Tibial artery (tissue), 4 donors: ENCODE results near the gene NEGR1.

ENCODE experiments used
- DNase-seq, 2 donors: peaks; one replicate each; pipeline ENCODE4 v3.0.0-alpha.2; 2019
- H3K27ac ChIP-seq, 2 donors: fragments of 200-600 bp; sonication (generic) in 1 of 2; 1 replicate in 1 of 2; 2 replicates in 1 of 2; pipeline ENCODE4 v1.5.1; 2018 to 2019; ENCODE audit warnings: mild to moderate bottlenecking in 1 of 2
- H3K27me3 ChIP-seq, 2 donors: fragments of 200-600 bp; sonication (generic) in 1 of 2; one replicate each; pipeline versions ENCODE4 v1.5.1 to v1.6.0; 2016 to 2019
- H3K36me3 ChIP-seq, 3 donors: fragments of 200-600 bp; sonication (generic) in 2 of 3; one replicate each; pipeline ENCODE4 v1.5.1; 2016 to 2019; ENCODE audit warnings: mild to moderate bottlenecking in 2 of 3
- H3K4me1 ChIP-seq, 4 donors: fragments of 200-600 bp; sonication (generic) in 2 of 4; 1 replicate in 3 of 4; 2 replicates in 1 of 4; pipeline ENCODE4 v1.5.1; 2016 to 2019
- H3K4me3 ChIP-seq, 2 donors: fragments of 200-600 bp; sonication (generic) in 1 of 2; 1 replicate in 1 of 2; 2 replicates in 1 of 2; pipeline ENCODE4 v1.5.1; 2018 to 2019; ENCODE audit warnings: mild to moderate bottlenecking in 2 of 2
- H3K9me3 ChIP-seq, 3 donors: fragments of 200-600 bp; sonication (generic) in 1 of 3; one replicate each; pipeline ENCODE4 v1.5.1; 2016 to 2019
- CTCF ChIP-seq, 2 experiments: fragments of 200-600 bp in 1 of 2; fragments of 450-650 bp in 1 of 2; IDR thresholded peaks; one replicate each; pipeline ENCODE4 v1.5.1; 2017 to 2019; ENCODE audit warnings: antibody characterized with exemption in 2 of 2, mild to moderate bottlenecking in 1 of 2, moderate library complexity in 1 of 2
- intact Hi-C: fragments of 100-400 bp; cut with DNase I; formaldehyde crosslinking; loops from one replicate; pipeline ENCODE4 v1.15.0; 2023; ENCODE audit warnings: low total_unique reads

Gene NEGR1

DNA sequence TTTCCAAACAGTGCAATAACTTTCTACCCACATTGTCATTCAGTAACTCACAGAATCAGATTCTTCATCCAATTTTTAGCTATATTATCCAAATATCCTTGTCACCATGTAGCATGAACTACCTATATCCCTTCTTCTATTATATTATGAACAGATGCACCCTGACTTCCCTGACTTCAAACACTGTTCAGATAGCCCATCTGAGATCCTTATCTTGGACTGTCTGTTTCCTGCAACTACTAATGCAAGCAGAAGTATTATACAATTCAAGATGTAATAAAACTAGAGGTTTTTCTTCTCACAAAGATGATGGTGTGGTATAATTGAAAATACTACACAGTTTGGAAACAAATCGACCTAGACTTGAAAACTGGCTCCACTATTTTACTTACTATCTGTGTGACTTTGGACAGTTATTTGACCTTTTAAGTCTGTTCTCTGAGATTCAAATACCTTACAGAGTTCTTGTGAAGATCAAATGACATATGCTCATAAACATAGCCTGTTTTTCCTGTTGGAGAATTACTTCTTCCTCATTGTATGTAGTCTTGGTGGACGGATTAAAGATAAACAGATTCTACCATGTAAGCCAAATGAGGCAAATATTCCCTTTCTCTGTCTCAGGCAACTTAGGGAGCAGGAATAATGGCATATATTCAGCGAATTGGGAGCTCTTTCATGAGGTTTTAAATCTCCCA lies 793.6 kb downstream of the NEGR1 start:
- intact Hi-C loops, result no loop called here
- Histone ChIP-seq H3K27me3 (no peaks in the 10 kb centered on the region), H3K4me3 (no peak overlapping the region), H3K4me1 (peaks cover 0 to 4% (median 0%) of the 10 kb centered on the region in 4 donors), H3K36me3 (no peaks in the 10 kb centered on the region), H3K9me3 (no peaks in the 10 kb centered on the region), H3K27ac (no peak overlapping the region)
- no peak for DNase-seq
- TF ChIP-seq CTCF (IDR thresholded peaks at IDR 0.05), result no peak

- H3K36me3 ChIP-seq, result no peaks in the 10 kb centered on the region
- H3K4me3 ChIP-seq, result no peak overlapping the region
- H3K4me1 ChIP-seq, result no peaks in the 10 kb centered on the region
- intact Hi-C loops, result no loop called here
- no peak overlapping the region for H3K27ac ChIP-seq
- no peak for DNase-seq
- H3K9me3 ChIP-seq, result no peaks in the 10 kb centered on the region
- no peak for TF ChIP-seq CTCF (IDR thresholded peaks at IDR 0.05)
- H3K27me3 ChIP-seq, result no peaks in the 10 kb centered on the region
Measured at GRCh38 chr1:71473331-71473730, 809.0 kb downstream of the NEGR1 start.

- no peak overlapping the region for H3K4me3 ChIP-seq
- TF ChIP-seq CTCF (IDR thresholded peaks at IDR 0.05), result no peak
- H3K36me3 ChIP-seq, result no peaks in the 10 kb centered on the region
- H3K4me1 ChIP-seq, result peaks cover 0 to 12% (median 3%) of the 10 kb centered on the region in 4 donors
- intact Hi-C loops, result no loop called here
- H3K9me3 ChIP-seq, result no peaks in the 10 kb centered on the region
- no peak for DNase-seq
- H3K27ac ChIP-seq, result no peak overlapping the region
- no peaks in the 10 kb centered on the region for H3K27me3 ChIP-seq
Measured at GRCh38 chr1:71465093-71465492, 817.2 kb downstream of the NEGR1 start.

DNA sequence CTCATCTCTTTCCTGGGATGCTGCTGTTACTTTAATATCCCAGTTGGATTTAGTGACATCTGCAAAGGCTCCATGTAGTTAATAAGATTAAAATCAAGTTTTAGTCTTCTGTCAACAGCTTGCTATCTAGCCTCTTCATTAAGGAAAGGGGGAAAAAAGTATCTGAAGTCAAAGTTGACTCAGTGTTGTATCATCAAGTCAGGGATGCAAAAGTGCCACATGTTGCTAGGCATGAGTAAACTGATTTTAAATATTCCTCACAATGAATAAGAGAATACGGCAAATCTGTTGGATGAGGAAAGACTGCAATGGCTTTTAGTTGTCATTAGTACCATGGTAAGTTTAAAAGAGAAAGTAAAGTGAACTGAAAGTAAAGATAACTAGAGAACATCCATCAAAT lies 818.3 kb downstream of the NEGR1 start:
- Histone ChIP-seq H3K4me1 (peaks cover 0 to 12% (median 3%) of the 10 kb centered on the region in 4 donors), H3K4me3 (no peak overlapping the region), H3K27ac (no peak overlapping the region), H3K36me3 (no peaks in the 10 kb centered on the region), H3K9me3 (no peaks in the 10 kb centered on the region), H3K27me3 (no peaks in the 10 kb centered on the region)
- TF ChIP-seq CTCF (IDR thresholded peaks at IDR 0.05), result no peak
- no peak for DNase-seq
- intact Hi-C loops, result no loop called here

GRCh38 chr1:71463144-71463543 lies 819.2 kb downstream of the NEGR1 start:
- no peak for TF ChIP-seq CTCF (IDR thresholded peaks at IDR 0.05)
- Histone ChIP-seq H3K36me3 (no peaks in the 10 kb centered on the region), H3K4me3 (no peak overlapping the region), H3K27ac (no peak overlapping the region), H3K4me1 (peaks cover 0 to 12% (median 3%) of the 10 kb centered on the region in 4 donors), H3K27me3 (no peaks in the 10 kb centered on the region), H3K9me3 (no peaks in the 10 kb centered on the region)
- no peak for DNase-seq
- intact Hi-C loops, result no loop called here
